HG03103 (cell line): ENCODE measurements around the gene HIVEP3.

ENCODE experiments used
- ATAC-seq: cut with Tn5 transposase; IDR thresholded peaks from one replicate; pipeline ENCODE4 v1.9.1; 2021; ENCODE audit warnings: low read depth; ENCODE audit not compliant: unreplicated experiment

HIVEP3 gene

GRCh38 chr1:41466146-41466545 lies 452.6 kb downstream of the HIVEP3 start:
- ATAC-seq, result no peak

- no peak for ATAC-seq
These were observed 453.0 kb downstream of the HIVEP3 start for GRCh38 chr1:41465741-41466140.

- ATAC-seq, result no peak
These were observed 453.8 kb downstream of the HIVEP3 start for GRCh38 chr1:41464885-41465284.

- ATAC-seq, result no peak
These were observed 455.2 kb downstream of the HIVEP3 start for GRCh38 chr1:41463516-41463915.

GRCh38 chr1:41462680-41463004 lies 456.1 kb downstream of the HIVEP3 start:
- ATAC-seq, result no peak

GRCh38 chr1:41461790-41462679 lies 456.7 kb downstream of the HIVEP3 start:
- ATAC-seq, result no peak

- no peak for ATAC-seq
These were observed 461.7 kb downstream of the HIVEP3 start for GRCh38 chr1:41456847-41457540.
